ENCODE results near the gene DBET.
"Not testable (repeated sequence)": the region's sequence is repeated elsewhere in the genome, so short reads cannot be mapped to it uniquely, and the experiment has no call there.

GRCh38 chr4:190037704-190038388, 26.5 kb upstream of the DBET start:
- TF ChIP-seq CTCF, POLR2A (IDR thresholded peaks at IDR 0.05): not testable (repeated sequence)

Measured in breast epithelium (tissue), 3 donors.